GM18951 (cell line): ENCODE results near the gene CAPN10.
A peak's percentile ranks its signal among the peaks of the same experiment; 100 is the strongest.
"Not testable (repeated sequence)": the region's sequence is repeated elsewhere in the genome, so short reads cannot be mapped to it uniquely, and the experiment has no call there.

Source experiments
- POLR2A ChIP-seq: IDR thresholded peaks from 4 replicates; pipeline ENCODE4 v1.6.1; 2011; ENCODE audit warnings: mild to moderate bottlenecking; ENCODE audit not compliant: insufficient read length, insufficient read depth; ENCODE audit errors: extremely low read depth
- in situ Hi-C: fragments of 300-500 bp; cut with MboI; formaldehyde crosslinking; loops from one replicate; pipeline ENCODE4 v1.12.0; 2022; ENCODE audit warnings: low sequenced_read_pairs, mixed read lengths, inconsistent platforms; ENCODE audit not compliant: unreplicated experiment

Gene CAPN10

DNA sequence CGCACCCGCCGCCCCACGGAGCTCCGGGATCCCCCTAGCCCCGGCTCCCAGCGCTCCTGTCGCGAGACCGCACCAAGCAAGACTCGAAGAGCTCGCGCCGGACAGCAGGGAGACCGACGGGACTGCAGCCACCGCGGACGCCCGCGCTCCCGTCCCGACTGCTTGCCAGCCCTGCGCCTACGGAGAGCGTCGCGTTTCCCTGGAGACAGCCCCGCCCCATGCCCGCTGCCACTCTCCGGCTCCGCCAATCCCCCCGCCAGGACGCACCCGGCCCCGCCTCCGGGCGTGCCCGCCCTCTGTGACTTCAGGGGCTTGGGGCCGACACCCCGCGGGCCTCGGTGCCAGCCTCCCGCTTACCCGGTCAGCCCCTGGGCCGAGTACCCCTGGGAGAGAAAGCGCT, 28.7 kb upstream of the CAPN10 start, which contains the start of gene ANKMY1:
Gene ANKMY1, minus strand, starts transcription at position 181 of the 400 bp plus-strand sequence. CDS start 653 bp downstream, outside the sequence.
- no peak for TF ChIP-seq POLR2A
- in situ Hi-C loops, result no loop called here

DNA sequence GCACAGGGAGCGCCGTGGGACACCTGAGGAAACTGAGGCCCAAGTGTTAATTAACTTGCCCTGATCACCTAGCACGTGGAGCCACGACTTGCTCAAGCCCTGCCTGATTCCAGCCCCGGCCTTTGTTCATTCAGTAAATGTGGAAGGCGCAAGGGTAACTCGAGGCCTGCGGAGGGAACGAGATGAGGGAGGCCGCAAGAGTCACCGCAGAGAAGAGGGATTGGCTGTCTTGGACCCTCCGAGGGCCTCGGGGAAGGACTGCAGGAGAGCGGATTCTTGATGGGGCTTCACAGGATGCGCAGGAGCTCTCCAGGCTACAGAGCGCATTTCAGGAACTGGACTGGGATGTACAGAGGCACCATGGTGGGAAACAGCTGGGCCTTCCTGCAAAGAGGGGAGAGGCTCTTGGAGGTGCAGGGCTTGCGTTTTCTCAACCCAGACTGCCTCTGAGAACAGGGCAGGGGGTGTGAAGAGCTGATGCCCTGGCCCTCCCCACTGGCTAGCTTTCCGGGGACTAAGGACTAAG, 28.2 kb upstream of the CAPN10 start:
- no peak for TF ChIP-seq POLR2A
- in situ Hi-C loops, result no loop called here

DNA sequence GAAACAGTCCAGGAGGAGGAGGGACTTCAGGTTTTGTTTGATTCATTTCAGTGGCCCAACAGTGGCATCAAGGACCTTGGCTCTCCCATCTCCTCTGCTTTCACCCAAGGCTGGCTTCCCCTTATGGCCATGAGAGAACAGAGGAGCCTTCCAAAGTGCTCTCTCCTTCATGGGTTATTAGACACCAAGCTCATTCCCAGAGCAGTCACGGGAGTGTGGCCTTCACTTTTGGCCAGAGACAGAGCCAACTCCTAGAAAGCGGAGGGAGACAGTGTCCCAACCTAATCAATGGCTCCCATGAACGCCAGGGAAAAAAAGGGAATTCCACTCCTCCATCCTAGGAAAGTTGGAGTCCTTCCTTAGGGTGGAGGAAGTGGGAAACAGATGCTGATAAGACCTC, 27.2 kb upstream of the CAPN10 start:
- TF ChIP-seq POLR2A, result no peak
- in situ Hi-C loops, result no loop called here

DNA sequence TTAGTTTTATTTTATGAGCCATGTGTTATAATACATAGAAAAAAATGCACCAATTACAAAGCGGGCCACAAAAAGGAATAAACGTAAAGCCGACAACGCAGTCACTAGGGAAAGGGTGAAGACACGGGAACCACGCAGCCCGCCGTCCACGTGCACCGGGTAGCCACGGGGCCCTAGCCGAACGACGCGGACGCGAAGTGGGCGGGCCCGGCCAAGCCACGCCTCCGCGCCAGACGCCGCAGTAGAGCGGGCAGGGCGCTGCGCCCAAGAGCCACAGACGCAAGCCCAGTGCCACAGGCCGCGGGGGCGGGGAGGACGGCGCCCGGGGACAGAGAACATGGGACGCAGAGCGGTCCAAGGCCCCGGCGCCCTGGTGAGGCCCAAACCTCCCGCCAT, 26.5 kb upstream of the CAPN10 start, which contains the start of gene DUSP28:
Gene DUSP28, plus strand, starts transcription at position 274 of the 396 bp plus-strand sequence. CDS start 328 bp downstream, outside the sequence.
- TF ChIP-seq POLR2A, result peak; percentile 89
- in situ Hi-C loops, result no loop called here

DNA sequence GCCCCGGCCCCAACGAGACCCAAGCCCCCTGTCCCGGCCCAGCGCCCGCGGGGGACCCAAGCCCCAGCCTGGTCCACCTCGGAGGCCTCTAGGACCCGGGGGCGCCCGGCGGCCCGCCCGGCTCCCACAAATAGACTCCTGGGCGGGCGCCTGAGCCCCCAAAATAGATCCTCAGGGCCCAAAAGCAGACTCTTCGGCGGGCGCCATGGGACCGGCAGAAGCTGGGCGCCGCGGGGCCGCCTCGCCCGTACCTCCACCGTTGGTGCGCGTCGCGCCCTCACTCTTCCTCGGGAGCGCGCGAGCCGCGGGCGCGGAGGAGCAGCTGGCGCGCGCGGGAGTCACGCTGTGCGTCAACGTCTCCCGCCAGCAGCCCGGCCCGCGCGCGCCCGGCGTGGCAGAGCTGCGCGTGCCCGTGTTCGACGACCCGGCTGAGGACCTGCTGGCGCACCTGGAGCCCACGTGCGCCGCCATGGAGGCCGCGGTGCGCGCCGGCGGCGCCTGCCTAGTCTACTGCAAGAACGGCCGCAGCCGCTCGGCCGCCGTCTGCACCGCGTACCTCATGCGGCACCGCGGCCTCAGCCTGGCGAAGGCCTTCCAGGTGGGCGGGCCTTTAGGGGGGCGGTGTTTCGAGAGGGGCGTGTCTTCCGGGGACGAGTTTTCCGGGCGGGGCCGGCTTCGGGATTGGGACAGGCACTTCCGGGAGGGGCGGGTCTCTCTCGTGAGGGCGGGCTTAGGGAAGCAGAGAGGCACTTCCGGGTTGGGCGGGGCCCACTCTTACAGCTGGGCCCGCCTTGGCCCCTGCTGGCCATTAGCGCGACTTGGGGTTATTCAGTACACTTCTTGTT, 25.8 kb upstream of the CAPN10 start:
- peak; percentile 97 for TF ChIP-seq POLR2A
- in situ Hi-C loops, result no loop called here

GRCh38 chr2:240561325-240561971, 25.1 kb upstream of the CAPN10 start:
- in situ Hi-C loops, result no loop called here
- no peak for TF ChIP-seq POLR2A

- in situ Hi-C loops, result not testable (repeated sequence)
These were observed 23.3 kb upstream of the CAPN10 start for GRCh38 chr2:240563231-240563630.

DNA sequence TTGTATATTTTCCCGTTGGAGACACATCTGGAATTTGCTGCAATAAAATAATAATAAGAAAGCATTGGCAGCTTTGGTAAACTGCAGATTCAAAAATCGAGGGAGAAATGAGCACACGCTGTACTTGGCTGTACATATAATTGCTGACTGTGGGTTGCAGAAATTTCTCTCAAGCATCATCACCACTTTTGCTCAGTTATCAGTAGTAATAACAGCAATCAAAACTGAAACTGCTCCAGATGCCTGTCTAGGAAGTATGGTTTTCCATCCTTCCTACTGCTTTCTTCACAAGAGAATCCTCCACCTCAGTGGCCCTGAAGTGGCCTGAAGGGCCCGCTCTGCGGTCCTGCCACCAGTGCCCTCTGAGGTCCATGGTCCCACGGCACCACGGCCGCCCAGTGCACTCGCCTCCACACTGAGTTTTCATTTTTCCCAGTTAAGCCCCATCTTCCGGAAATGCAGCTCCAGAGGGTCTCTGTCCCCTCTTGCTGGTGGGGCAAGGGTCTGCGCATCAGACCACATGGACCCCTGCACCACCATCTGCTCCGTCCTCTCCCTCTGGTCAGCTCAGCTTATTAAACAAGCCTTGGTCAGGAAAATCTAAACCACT, 22.5 kb upstream of the CAPN10 start:
- in situ Hi-C loops, result no loop called here
- no peak for TF ChIP-seq POLR2A

DNA sequence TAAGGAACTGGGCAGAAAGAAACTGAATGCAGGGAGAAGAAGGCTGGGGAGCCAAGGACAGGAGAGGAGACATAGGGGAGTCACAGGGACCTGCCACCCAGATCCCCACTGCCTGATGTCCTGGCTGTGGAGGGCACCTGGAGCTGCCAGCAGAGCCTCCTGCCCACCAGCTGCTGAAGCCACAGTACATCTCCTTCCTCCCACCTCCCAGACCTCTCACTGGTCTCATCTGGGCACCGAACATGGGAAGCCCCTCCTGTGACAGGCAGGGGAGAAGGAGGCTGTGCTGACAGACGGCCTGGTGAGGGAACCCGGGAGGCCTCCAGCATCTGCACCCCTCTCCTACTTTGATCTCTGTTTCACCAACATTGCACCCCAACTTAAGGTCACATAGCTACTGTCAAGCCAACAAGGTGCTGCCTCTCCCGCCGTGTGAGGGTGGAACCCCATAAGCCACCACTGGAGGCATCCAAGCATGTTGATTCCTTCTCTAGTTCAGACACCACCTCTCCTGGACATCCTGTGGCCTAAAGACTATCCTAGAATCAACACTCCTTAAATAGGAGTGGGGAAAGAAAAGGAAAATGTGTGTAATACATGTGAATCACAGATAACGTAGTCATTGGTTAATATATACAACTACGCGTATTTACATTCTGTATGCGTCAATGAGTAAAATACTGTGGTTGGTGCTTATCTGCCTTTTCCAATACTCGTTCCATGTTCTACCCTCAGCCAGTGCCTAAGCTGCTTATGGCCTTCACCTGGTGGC, 21.8 kb upstream of the CAPN10 start:
- in situ Hi-C loops, result no loop called here
- no peak for TF ChIP-seq POLR2A

GRCh38 chr2:240565333-240566202, 21.0 kb upstream of the CAPN10 start:
- peak; percentile 63 for TF ChIP-seq POLR2A
- in situ Hi-C loops, result no loop called here

- in situ Hi-C loops, result no loop called here
- peak; percentile 52 for TF ChIP-seq POLR2A
These were observed 20.1 kb upstream of the CAPN10 start for GRCh38 chr2:240566203-240567136.
